ENCODE data around the gene MMP26.
"Not testable (repeated sequence)": the region's sequence is repeated elsewhere in the genome, so short reads cannot be mapped to it uniquely, and the experiment has no call there.

The MMP26 gene

DNA sequence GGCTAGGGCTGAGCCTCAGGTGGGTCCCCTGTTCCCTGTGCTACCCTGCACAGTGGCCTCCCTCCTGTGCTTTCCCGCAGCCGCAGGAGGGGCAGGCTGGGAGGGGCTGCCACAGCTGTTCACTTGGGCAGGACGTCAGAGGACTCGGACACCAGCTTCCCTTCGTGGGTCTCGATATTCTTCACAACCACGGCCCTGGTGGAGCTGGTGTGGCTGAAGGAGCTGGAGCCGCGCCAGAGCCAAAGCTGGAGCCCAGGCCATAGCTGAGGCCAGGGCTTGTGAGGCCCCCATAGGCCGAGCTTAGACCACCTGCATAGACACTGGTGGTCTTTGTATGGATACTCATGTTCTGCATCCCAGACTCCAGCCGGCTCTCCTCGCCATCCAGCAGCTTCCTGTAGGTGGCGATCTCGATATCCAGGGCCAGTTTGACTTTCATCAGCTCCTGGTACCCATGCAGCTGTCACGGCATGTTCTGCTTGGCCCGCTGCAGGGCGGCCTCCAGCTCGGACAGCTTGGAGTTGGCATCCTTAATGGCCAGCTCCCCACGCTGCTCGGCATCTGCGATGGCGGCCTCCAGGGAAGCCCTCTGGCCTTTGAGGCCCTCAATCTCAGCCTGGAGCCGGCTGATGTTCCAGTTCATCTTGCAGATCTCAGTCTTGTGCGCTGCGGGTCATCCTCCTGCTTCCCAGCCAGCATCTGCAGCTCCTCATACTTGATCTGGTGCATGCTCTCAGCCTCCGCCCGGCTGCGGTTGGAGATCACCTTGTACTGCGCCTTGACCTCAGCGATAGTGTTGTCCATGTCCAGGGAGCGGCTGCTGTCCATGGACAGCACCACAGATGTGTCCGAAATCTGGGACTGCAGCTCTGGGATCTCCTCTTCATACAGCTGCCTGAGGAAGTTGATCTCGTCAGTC, 18.3 kb downstream of the MMP26 start:
- DNase-seq (ENCODE audit: low spot score): not testable (repeated sequence)

DNA sequence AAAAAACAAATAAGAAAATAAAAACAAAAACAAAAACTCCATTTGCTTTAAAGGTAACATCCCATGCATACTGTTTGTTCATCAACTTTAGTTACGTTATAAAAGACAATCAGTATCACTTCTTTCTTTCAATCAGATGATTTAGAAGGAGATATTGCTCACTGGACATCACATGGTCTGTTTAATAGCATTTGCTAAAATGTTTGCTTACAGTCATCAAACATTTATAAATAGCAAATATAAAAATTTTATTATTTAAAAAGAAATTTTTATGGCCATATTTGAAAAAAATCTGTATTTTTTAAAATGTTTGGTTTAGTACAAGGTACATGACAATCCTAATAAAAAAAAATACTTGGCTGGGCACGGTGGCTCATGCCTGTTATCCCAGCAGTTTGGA, 22.6 kb downstream of the MMP26 start:
- no peak for DNase-seq (ENCODE audit: low spot score)

DNA sequence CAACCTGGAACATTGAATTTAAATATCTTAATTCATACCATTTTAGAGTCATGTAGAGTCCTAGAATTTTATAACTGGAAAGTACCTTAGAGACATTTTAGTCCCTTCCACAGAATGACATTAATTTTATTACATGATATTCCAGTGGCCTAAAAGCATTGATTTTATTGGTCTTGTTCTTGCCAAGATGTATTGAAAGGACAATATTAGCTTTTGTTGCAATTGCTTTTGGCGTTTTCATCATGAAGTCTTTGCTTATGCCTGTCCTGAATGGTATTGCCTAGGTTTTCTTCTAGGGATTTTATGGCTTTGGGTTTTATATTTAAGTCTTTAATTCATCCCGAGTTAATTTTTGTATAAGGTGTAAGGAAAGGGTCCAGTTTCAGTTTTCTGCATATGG, 36.2 kb downstream of the MMP26 start:
- no peak for DNase-seq (ENCODE audit: low spot score)

DNA sequence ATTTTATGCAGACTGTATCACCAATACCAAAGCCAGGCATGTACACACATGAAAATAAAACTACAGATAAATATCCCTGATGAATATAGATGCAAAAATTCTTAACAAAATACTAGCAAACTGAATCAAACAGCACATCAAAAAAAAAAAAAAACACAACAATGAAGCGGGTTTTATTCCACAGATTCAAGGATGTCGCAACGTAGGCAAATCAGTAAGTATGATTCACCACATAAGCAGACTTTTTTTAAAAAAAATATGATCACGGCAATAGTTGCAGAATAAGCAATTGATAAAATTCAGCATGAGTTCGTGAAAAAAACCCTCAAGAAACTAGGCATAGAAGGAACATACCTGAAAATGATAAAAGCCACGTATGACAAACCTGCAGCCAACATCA, 43.9 kb downstream of the MMP26 start:
- DNase-seq (ENCODE audit: low spot score): no peak

DNA sequence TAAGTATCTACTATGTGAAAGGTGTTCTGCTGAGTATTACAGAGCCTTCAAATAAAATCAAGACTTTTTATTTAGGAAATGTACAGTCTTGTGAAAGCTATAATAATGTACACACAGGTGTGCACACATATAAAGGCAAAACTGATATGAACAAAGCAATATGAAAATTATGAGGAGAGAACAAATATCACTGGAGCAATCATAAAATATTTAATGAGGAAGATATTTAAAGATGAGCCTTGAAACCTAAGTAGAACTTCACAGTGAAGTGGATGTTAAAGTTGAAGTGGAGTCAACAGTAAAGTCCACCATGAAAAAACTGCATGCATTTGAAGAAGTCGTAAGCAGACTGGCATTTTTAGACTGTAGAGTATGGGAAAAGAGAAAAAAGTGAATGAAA, 46.6 kb downstream of the MMP26 start:
- DNase-seq (ENCODE audit: low spot score): no peak
